OCI-M2 (cell line): ENCODE results near the gene FIBP.

Source experiments
- DNase-seq: peaks from one replicate; lab custom pipeline; 2025; ENCODE audit not compliant: unreplicated experiment; lab: John Stamatoyannopoulos, UW

Gene FIBP

GRCh38 chr11:65891219-65892136, 3.2 kb upstream of the FIBP start:
- no peak for DNase-seq

GRCh38 chr11:65890324-65891218, 2.3 kb upstream of the FIBP start, which contains the start of gene CCDC85B:
TSS of gene CCDC85B (plus strand) at chr11:65890673. CDS start at chr11:65890784, 111 bp downstream.
- peak; percentile 85 for DNase-seq

- no peak for DNase-seq
These were observed 528 bp downstream of the FIBP start for GRCh38 chr11:65887723-65888162.

- no peak for DNase-seq
These were observed 1.2 kb downstream of the FIBP start for GRCh38 chr11:65886826-65887722.

GRCh38 chr11:65885808-65886536, 2.3 kb downstream of the FIBP start:
- no peak for DNase-seq

- DNase-seq = no peak
These were observed 3.0 kb downstream of the FIBP start for GRCh38 chr11:65885231-65885630.

GRCh38 chr11:65884716-65885092, 3.6 kb downstream of the FIBP start:
- no peak for DNase-seq

GRCh38 chr11:65883786-65884715, 4.2 kb downstream of the FIBP start:
- no peak for DNase-seq

GRCh38 chr11:65883058-65883761, 5.1 kb downstream of the FIBP start:
- DNase-seq = no peak

- DNase-seq = no peak
These were observed 5.9 kb downstream of the FIBP start for GRCh38 chr11:65882120-65883057.

- no peak for DNase-seq
These were observed 7.3 kb downstream of the FIBP start for GRCh38 chr11:65880844-65881421.

GRCh38 chr11:65880027-65880426, 8.2 kb downstream of the FIBP start:
- no peak for DNase-seq

GRCh38 chr11:65879617-65880016, 8.7 kb downstream of the FIBP start, which contains the start of gene CTSW:
TSS of gene CTSW (plus strand) at chr11:65879837. CDS start at chr11:65879855, 18 bp downstream.
- no peak for DNase-seq

GRCh38 chr11:65873318-65874156, 14.7 kb downstream of the FIBP start:
- DNase-seq = peak; percentile 77

GRCh38 chr11:65872586-65873317, 15.5 kb downstream of the FIBP start, which contains the start of gene EFEMP2:
TSS of gene EFEMP2 (minus strand) at chr11:65872800. CDS start at chr11:65872354, 446 bp downstream.
- no peak for DNase-seq
